Measurements from ENCODE around the gene TGFB2. TPM values are rescaled to one million over a fixed set of nuclear protein-coding genes. Genes with fewer than 3 reads are reported as not detected.

Gene TGFB2
- polyA plus RNA-seq, 1 donor (not counting 4 experiments of a cell fraction or from before 2014, with no cell fraction given), result 21.5 TPM

- no peak overlapping the region for H3K4me2 ChIP-seq (ENCODE audit: control insufficient read depth, extremely low read depth, insufficient read depth, low read depth, low read length)
- no peak for DNase-seq (ENCODE audit: low read depth, low spot score)
- no peak for TF ChIP-seq CTCF (optimal IDR thresholded peaks at IDR 0.05 in 1 of 3, IDR thresholded peaks at IDR 0.05 in 1 of 3, conservative IDR thresholded peaks at IDR 0.05 in 1 of 3; ENCODE audit: extremely low read depth in 1 of 3, insufficient read depth in 2 of 3, low read length in 3 of 3)
- no peak for TF ChIP-seq EZH2 (IDR thresholded peaks at IDR 0.05; ENCODE audit: low read length)
- H3K4me1 ChIP-seq (ENCODE audit: control insufficient read depth, extremely low read depth, insufficient read depth, low read length), result peaks cover 21% of the 10 kb centered on the region
- H3K36me3 ChIP-seq (ENCODE audit: control insufficient read depth in 2 of 2, extremely low read depth in 1 of 2, insufficient read depth in 2 of 2, low read length in 2 of 2), result peaks cover 0 to 5% of the 10 kb centered on the region in 2 experiments
- H3K27me3 ChIP-seq (ENCODE audit: control insufficient read depth, extremely low read depth, insufficient read depth, low read length), result no peaks in the 10 kb centered on the region
- no peaks in the 10 kb centered on the region for H3K9me3 ChIP-seq (ENCODE audit: control insufficient read depth, low read depth, low read length)
- no peak overlapping the region for H3K4me3 ChIP-seq (ENCODE audit: control insufficient read depth in 2 of 3, extremely low read depth in 1 of 3, insufficient read depth in 2 of 3, low read depth in 1 of 3, low read length in 3 of 3)
- no peak for FAIRE-seq
- dilution Hi-C loops (cut with MboI; ENCODE audit: extremely low pct_ligation_motif_present, low sequenced_read_pairs), result no loop called here
- H3K79me2 ChIP-seq (ENCODE audit: control insufficient read depth, insufficient read depth, low read length), result no peaks in the 10 kb centered on the region
- H2AFZ ChIP-seq (ENCODE audit: control insufficient read depth, low read length), result no peak overlapping the region
- no peak overlapping the region for H3K9ac ChIP-seq (ENCODE audit: control insufficient read depth, extremely low read depth, insufficient read depth, low read length)
- no peak overlapping the region for H3K27ac ChIP-seq (ENCODE audit: control insufficient read depth, insufficient read depth, low read length)
- no peaks in the 10 kb centered on the region for H3K9me1 ChIP-seq (ENCODE audit: control insufficient read depth, extremely low read depth, insufficient read depth, low read length)
- no peaks in the 10 kb centered on the region for H4K20me1 ChIP-seq (ENCODE audit: control insufficient read depth, extremely low read depth, insufficient read depth, low read length)
Observed at GRCh38 chr1:218408135-218408534, 63.0 kb downstream of the TGFB2 start.

GRCh38 chr1:218408942-218409341 is 63.8 kb downstream of the TGFB2 start:
- no peak overlapping the region for H3K27ac ChIP-seq (ENCODE audit: control insufficient read depth, insufficient read depth, low read length)
- H2AFZ ChIP-seq (ENCODE audit: control insufficient read depth, low read length), result no peak overlapping the region
- DNase-seq (ENCODE audit: low read depth, low spot score) (no peak), FAIRE-seq (no peak)
- H3K27me3 ChIP-seq (ENCODE audit: control insufficient read depth, extremely low read depth, insufficient read depth, low read length), result no peaks in the 10 kb centered on the region
- no peaks in the 10 kb centered on the region for H3K9me3 ChIP-seq (ENCODE audit: control insufficient read depth, low read depth, low read length)
- H3K36me3 ChIP-seq (ENCODE audit: control insufficient read depth in 2 of 2, extremely low read depth in 1 of 2, insufficient read depth in 2 of 2, low read length in 2 of 2), result peaks cover 0 to 5% of the 10 kb centered on the region in 2 experiments
- no peak for TF ChIP-seq CTCF (optimal IDR thresholded peaks at IDR 0.05 in 1 of 3, IDR thresholded peaks at IDR 0.05 in 1 of 3, conservative IDR thresholded peaks at IDR 0.05 in 1 of 3; ENCODE audit: extremely low read depth in 1 of 3, insufficient read depth in 2 of 3, low read length in 3 of 3)
- TF ChIP-seq EZH2 (IDR thresholded peaks at IDR 0.05; ENCODE audit: low read length), result no peak
- peaks cover 21% of the 10 kb centered on the region for H3K4me1 ChIP-seq (ENCODE audit: control insufficient read depth, extremely low read depth, insufficient read depth, low read length)
- H3K79me2 ChIP-seq (ENCODE audit: control insufficient read depth, insufficient read depth, low read length), result peaks cover 2% of the 10 kb centered on the region
- H3K4me2 ChIP-seq (ENCODE audit: control insufficient read depth, extremely low read depth, insufficient read depth, low read depth, low read length), result no peak overlapping the region
- no peak overlapping the region for H3K9ac ChIP-seq (ENCODE audit: control insufficient read depth, extremely low read depth, insufficient read depth, low read length)
- H3K9me1 ChIP-seq (ENCODE audit: control insufficient read depth, extremely low read depth, insufficient read depth, low read length), result no peaks in the 10 kb centered on the region
- dilution Hi-C loops (cut with MboI; ENCODE audit: extremely low pct_ligation_motif_present, low sequenced_read_pairs), result no loop called here
- no peaks in the 10 kb centered on the region for H4K20me1 ChIP-seq (ENCODE audit: control insufficient read depth, extremely low read depth, insufficient read depth, low read length)
- no peak overlapping the region for H3K4me3 ChIP-seq (ENCODE audit: control insufficient read depth in 2 of 3, extremely low read depth in 1 of 3, insufficient read depth in 2 of 3, low read depth in 1 of 3, low read length in 3 of 3)

Data from keratinocyte (primary cell).